Colon (tissue), 2 donors: ENCODE data around the gene GRIN2C.

Experiments used
- FAIRE-seq: peaks from 2 replicates; lab custom pipeline; 2012; peaks lifted over from hg19 to GRCh38; lab: Jason Lieb, UNC
- donor health status: control.
- donor health status: control.

GRIN2C gene

DNA sequence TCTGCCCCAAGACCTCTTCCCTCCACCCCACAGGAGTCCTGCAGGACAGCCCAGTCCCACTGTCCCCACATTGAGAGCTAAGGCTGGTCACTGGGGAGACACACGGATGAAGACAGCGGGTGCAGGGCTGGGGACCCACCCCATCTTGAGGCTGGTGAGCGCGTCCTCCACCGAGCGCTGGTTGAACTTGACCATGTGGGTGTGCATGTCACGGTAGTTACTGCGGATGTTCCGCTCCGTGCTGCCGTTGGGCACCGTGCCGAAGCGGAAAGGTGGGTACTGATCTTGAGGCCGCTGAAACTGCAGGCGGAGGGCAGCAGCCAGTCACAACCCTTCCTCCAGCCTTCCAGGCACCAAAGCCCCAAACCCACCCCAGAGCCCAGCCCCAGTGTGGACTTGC is 13.1 kb downstream of the GRIN2C start:
- FAIRE-seq = no peak

DNA sequence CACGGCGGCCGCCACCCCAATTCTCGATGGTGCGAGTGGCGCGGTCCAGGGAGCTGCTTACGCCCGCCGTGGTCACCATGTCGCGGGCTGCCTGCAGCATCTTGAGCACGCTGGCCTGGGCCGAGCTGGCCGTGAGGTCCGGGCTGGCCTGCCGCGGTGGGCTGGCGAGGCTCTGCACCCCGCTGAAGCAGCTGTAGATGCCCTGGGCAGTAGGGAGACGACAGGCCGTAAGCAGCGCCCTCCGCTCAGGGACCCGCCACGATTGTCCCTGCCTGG is 16.4 kb downstream of the GRIN2C start:
- no peak for FAIRE-seq

DNA sequence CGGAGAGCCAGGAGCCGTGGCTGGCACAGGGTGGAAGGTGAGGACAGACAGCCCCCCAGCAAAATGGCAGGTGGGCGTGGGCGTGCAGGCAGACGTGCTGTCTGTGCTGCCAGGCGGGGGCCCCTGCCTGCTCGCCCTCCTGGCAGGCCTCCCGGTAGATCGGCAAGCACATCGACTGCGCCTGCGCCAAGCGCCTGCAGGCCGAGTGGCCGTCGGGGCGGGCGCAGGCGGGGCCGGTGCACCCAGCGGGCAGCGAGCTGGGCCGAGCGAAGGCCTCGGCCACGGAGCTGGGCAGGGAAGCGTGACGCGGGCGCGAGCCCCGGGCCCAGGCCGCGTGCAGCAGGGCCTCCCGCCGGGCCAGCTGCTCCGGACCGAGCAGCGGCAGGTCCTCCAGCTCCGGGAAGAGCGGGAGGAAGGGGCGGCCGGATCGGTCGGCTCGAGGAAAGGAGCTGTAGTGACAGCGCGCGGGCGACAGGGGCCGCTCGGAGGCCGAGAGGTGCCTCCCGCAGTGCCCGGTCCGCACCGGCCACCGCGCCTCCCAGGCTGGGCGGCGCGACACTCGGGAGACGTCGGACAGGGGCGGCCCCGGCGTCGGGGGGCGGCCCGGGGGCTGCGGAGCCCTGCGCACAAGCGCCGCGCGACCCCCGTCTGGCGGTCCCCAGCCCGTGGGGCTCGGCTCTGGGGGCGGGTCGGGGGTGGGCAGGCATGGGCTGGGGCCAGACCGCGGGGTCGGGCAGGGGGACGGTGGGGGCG is 16.9 kb downstream of the GRIN2C start:
- FAIRE-seq = no peak

- FAIRE-seq = no peak
Measured at GRCh38 chr17:74842146-74842598, 17.5 kb downstream of the GRIN2C start.

DNA sequence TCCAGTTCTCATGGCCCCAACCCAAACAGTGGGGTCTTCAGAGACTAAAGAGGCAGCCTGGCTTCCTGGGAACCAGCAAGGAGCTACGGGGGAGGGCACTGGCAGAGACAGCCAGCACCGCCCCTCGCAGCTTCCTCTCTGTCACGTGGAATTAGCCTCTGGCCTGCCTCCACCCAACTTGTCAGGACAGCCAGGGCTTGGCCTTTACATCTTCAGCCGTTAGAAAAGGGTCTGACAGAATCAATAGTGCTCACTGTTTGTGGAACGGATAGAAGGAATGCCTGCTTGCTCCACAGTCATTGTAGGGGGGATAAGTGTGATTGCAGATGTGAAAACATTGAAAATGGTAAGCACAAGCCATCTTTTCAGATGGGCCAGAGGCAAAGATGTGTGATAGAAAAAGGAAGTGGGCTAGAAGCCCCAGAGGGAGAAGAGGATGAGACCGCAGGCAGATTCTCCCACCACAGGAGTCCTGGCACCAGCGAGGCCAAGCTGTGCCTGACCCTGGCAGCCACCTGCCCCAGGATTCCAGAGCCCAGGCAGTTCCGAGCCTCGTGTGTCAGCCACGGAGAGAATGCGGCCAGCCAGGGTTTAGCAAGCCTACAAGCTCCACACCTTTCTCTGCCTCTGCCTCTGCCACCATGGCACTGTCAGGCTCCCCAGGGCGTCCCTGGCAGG is 18.6 kb downstream of the GRIN2C start:
- no peak for FAIRE-seq

- FAIRE-seq = no peak
Measured at GRCh38 chr17:74839990-74840852, 19.5 kb downstream of the GRIN2C start.

GRCh38 chr17:74838274-74838673 is 21.4 kb downstream of the GRIN2C start:
- no peak for FAIRE-seq

GRCh38 chr17:74836691-74837467 is 22.8 kb downstream of the GRIN2C start:
- FAIRE-seq = no peak

GRCh38 chr17:74836191-74836590 is 23.5 kb downstream of the GRIN2C start:
- FAIRE-seq = no peak

DNA sequence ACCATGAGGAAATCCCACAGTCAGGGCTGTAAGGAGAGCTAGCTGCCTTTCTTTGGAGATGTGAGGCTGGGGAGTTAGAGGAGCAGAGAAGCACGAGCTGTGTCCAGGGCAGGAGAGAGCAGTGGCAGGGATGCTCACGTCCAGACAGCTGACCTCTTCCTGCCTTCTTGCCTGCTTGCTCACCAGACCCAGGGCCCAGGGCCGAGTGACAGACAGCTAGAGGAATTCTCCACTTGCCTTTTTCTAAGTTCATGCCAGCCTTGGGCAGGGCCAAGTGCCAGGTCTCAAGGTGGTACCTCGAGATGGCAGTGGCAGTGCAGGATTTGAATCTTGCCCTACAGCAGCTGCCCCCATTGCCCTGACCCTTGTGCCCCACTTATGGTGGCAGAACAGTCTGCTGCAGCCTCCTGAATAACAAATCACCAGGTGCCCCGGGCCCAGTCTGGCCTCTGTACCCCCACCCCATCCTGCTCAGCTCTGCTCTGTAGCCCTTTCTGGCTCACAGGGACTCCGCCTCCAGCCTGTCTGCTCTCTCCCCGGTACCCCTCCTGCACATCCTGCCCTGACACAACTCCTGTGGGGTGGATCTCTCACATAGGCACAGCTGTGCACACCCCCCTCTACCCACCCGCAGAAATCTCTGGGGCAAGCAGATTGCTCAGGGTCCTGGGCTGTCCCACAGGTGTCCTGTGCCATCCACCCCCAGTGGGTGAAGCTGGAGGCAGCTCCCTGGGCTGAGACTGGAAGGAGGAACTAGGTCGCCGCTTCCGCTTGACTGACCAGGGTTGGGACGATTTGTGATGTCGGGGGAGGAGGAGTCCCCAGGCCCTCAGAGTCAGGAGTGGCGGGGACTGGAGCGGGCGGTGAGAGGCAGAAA is 25.9 kb downstream of the GRIN2C start:
- no peak for FAIRE-seq

- FAIRE-seq = no peak
Measured at GRCh38 chr17:74832421-74832820, 27.3 kb downstream of the GRIN2C start.

DNA sequence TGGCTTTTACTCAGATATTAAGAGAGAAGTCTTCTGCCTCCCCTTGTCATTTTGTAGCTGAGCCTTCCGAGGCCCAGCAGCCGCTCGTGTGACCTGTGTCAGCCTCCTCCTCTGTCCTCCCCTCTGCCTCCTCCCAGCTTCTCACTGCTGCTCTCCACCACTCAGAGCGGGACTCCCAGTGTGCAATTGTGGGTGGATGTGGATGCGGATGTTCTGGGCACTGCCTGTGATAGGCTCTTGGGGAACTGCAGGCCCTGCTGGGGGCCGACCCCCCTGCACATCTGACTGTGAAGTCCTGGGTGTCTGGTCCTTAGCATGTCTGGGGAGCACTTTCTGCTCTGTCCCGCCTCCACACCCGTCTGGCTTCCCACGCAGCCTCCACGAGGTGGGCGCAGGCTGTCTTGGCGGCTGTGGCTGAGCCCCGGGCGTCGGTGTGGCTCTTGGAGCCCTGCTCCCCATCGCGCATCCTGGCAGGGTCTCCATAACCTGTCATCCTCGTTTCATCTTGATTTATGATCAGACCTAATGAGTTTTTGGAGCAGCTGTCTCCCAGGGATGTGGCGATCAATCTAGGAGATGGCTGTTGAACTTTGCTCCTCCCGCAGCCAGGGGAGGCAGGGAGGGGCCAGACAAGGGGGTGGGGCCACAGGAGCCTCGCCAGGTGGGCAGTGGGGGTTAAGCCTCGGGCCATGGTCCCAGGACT is 28.1 kb downstream of the GRIN2C start:
- no peak for FAIRE-seq

- FAIRE-seq = no peak
Measured at GRCh38 chr17:74830861-74831260, 28.8 kb downstream of the GRIN2C start.

DNA sequence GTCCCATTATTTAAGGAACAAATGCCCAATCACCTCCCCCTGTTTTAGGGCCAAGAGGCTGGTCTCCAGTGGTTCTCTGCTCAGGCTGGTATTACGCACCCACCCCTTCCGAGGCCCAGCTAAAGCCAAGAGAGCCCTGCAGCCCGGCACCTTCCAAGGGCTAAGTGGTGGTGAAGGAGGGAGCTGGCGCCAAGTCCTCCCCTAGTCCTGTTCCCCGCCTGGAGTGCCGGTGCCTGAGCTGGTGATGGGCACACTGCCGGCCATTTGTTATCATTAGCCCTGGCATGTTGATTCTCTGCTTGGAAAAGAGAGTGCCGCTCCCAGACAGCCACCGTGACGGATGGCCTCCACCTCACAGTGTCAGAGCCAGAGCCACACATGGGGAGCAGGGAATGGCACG is 31.9 kb downstream of the GRIN2C start:
- no peak for FAIRE-seq

GRCh38 chr17:74825952-74826719 is 33.5 kb downstream of the GRIN2C start:
- FAIRE-seq = no peak

DNA sequence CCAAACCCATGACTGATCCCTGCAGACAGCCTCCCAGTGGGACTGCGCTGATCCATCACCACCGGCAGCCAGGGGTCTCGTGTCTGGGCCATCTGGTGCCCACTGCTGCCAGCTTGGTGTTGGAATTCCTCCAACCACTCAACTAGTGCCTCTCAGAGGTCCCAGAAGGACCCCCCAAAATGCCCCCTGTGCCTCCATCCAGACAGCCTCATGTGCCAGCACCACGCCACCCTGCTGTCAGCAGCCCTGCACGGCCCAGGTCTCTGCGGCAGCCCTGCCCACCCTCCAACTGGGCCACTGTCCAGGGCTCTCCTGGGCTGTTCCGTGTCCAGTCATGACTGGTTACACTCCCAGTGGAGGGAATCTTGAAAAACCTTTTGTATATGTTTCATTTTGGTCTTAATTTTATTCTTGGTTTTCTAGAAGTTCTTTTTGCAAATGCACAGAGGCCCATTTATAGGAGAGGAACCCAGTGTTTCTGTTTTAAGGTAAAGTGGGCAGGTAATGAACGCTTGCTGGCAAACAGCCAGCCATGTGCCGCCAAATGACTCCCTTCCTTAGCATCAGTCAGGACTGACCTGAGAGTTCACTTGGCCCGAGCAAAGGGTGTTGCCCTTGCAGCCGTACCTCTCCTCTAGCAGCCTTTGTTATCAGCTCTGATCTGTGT is 34.6 kb downstream of the GRIN2C start:
- FAIRE-seq = no peak

- FAIRE-seq = no peak
Measured at GRCh38 chr17:74822939-74823367, 36.7 kb downstream of the GRIN2C start.

DNA sequence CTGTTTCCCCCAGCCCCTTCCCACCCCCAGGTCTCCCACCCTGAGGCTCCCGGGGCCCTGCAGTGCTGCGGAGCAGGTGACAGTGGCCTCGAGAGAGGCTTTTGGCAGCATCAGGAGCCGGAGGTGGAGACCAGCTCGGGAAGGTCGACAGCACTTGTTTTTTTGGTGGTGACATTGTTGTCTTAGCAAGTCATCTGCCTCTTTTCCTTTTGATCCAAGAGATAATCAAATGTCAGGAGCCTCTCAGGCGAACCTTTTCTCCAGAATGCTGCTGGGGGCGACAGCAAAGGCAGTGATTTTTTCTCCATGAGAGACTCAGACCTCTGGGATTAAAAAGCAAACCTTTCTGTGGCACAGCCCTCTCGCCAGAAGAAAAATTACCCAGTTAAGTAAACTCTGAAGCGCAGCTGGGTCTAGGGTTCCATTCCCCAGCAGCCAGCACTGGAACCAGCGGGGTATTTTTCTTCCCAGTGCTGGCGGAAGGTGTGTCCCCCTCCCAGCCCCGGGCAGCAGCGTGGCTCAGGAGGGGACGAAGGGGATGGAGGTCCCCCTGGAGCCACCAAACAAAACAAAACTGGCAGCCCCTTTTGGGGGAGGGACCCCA is 37.2 kb downstream of the GRIN2C start:
- FAIRE-seq = no peak
